Cardiac fibroblast (primary cell): ENCODE measurements around the gene CEP112.

ENCODE experiments used
- DNase-seq, 2 donors: peaks; one replicate each; pipeline versions ENCODE4 v3.0.0 to v3.0.0-alpha.2; 2010; ENCODE audit warnings: low read depth in 2 of 2
- H3K4me3 ChIP-seq, 2 donors: replicated peaks in 1 of 2; 1 replicate in 1 of 2; 2 replicates in 1 of 2; pipeline ENCODE4 v1.5.1; 2011; ENCODE audit warnings: low read depth in 2 of 2, low read length in 2 of 2, mild to moderate bottlenecking in 2 of 2, moderate library complexity in 1 of 2
- CTCF ChIP-seq: IDR thresholded peaks from one replicate; pipeline ENCODE4 v1.5.1; 2011; ENCODE audit warnings: low read depth, mild to moderate bottlenecking, low read length, inconsistent platforms

The CEP112 gene

GRCh38 chr17:65900216-65900615 is 291.7 kb downstream of the CEP112 start:
- TF ChIP-seq CTCF, result no peak
- DNase-seq, result no peak
- no peak overlapping the region for H3K4me3 ChIP-seq

GRCh38 chr17:65898651-65899050 is 293.3 kb downstream of the CEP112 start:
- no peak overlapping the region for H3K4me3 ChIP-seq
- no peak for TF ChIP-seq CTCF
- no peak for DNase-seq

- TF ChIP-seq CTCF, result no peak
- no peak for DNase-seq
- H3K4me3 ChIP-seq, result no peak overlapping the region
Observed at GRCh38 chr17:65896889-65897288, 295.0 kb downstream of the CEP112 start.

- no peak for DNase-seq
Observed at GRCh38 chr17:65895969-65896368, 296.0 kb downstream of the CEP112 start.

GRCh38 chr17:65893692-65894279 is 298.1 kb downstream of the CEP112 start:
- no peak overlapping the region for H3K4me3 ChIP-seq
- DNase-seq, result no peak
- no peak for TF ChIP-seq CTCF

More at GRCh38 chr17:65895969-65896368, 296.0 kb downstream of the CEP112 start:
- H3K4me3 ChIP-seq, result no peak overlapping the region
- TF ChIP-seq CTCF, result no peak

GRCh38 chr17:65892912-65893377 is 299.0 kb downstream of the CEP112 start:
- no peak for DNase-seq
- TF ChIP-seq CTCF, result no peak
- H3K4me3 ChIP-seq, result no peak overlapping the region

GRCh38 chr17:65891231-65891735 is 300.6 kb downstream of the CEP112 start:
- no peak overlapping the region for H3K4me3 ChIP-seq
- TF ChIP-seq CTCF, result no peak
- DNase-seq, result no peak
